B cell (primary cell): ENCODE measurements around the gene MRPS6. TPM values are rescaled to one million over a fixed set of nuclear protein-coding genes. Genes with fewer than 3 reads are reported as not detected.

Source experiments
- ATAC-seq: fragments of 200-7000 bp; cut with Tn5 transposase; one replicate; pipeline ENCODE4 v1.10.0; 2021; ENCODE audit warnings: low read depth, mild to moderate bottlenecking, moderate number of reproducible peaks, moderate library complexity
- CTCF ChIA-PET: fragments of 350-600 bp; sonication (Branson Sonifier 250); formaldehyde crosslinking; loops from one replicate; lab custom pipeline; 2021; ENCODE audit warnings: antibody characterized with exemption, inconsistent platforms; lab: Charles Lee
- POLR2A ChIA-PET: fragments of 350-600 bp; sonication (Branson Sonifier 250); formaldehyde crosslinking; loops from one replicate; lab custom pipeline; 2021; ENCODE audit warnings: antibody characterized with exemption; lab: Charles Lee
- DNase-seq: peaks from one replicate; pipeline ENCODE4 v3.0.0; 2013
- H2AFZ ChIP-seq: 2 replicates; pipeline ENCODE4 v1.6.1; 2012; ENCODE audit warnings: mild to moderate bottlenecking, low read depth, low read length; ENCODE audit not compliant: insufficient read depth, poor library complexity, severe bottlenecking
- H3K27ac ChIP-seq, 2 donors: 1 replicate in 1 of 2; 2 replicates in 1 of 2; pipeline ENCODE4 v1.5.1; 2012 to 2013; ENCODE audit warnings: low read length in 2 of 2, mild to moderate bottlenecking in 2 of 2, moderate library complexity in 1 of 2
- H3K27me3 ChIP-seq, 4 experiments: fragments of 200-600 bp in 1 of 4; sonication (generic) in 1 of 4; replicated peaks in 1 of 4; 1 replicate in 2 of 4; 2 replicates in 2 of 4; pipeline versions ENCODE4 v1.6.1 to v1.7.0; 2013 to 2016; ENCODE audit warnings: low read length in 3 of 4, mild to moderate bottlenecking in 2 of 4, mixed read lengths in 1 of 4, moderate library complexity in 1 of 4; ENCODE audit not compliant: insufficient read depth in 4 of 4, control insufficient read depth in 3 of 4; ENCODE audit errors: control extremely low read depth in 1 of 4
- H3K36me3 ChIP-seq, 2 experiments: replicated peaks in 1 of 2; 1 replicate in 1 of 2; 2 replicates in 1 of 2; pipeline versions ENCODE4 v1.6.1 to v1.7.1; 2013; ENCODE audit warnings: low read length in 1 of 2; ENCODE audit not compliant: insufficient read depth in 2 of 2, control insufficient read depth in 1 of 2; ENCODE audit errors: control extremely low read depth in 1 of 2, extremely low read depth in 1 of 2
- H3K4me1 ChIP-seq, 2 donors: fragments of 200-600 bp in 1 of 2; sonication (generic) in 1 of 2; 1 replicate in 1 of 2; 2 replicates in 1 of 2; pipeline versions ENCODE4 v1.5.1 to v1.6.1; 2013 to 2017; ENCODE audit warnings: low read length in 2 of 2; ENCODE audit not compliant: control insufficient read depth in 2 of 2, insufficient read depth in 2 of 2
- H3K4me2 ChIP-seq: replicated peaks from 2 replicates; pipeline ENCODE3; 2012; ENCODE audit warnings: mild to moderate bottlenecking, low read depth, low read length; ENCODE audit not compliant: poor library complexity, severe bottlenecking
- H3K4me3 ChIP-seq, 5 experiments: fragments of 200-600 bp in 1 of 5; sonication (generic) in 1 of 5; 1 replicate in 3 of 5; 2 replicates in 2 of 5; pipeline versions ENCODE4 v1.5.1 to v1.7.0; 2011 to 2016; ENCODE audit warnings: low read length in 4 of 5, mild to moderate bottlenecking in 4 of 5, low read depth in 2 of 5, control low read depth in 1 of 5, moderate library complexity in 1 of 5; ENCODE audit not compliant: insufficient read depth in 1 of 5; ENCODE audit errors: control extremely low read depth in 1 of 5, extremely low read depth in 1 of 5
- H3K79me2 ChIP-seq: fragments of 200-600 bp; sonication (generic); one replicate; pipeline ENCODE4 v1.6.0; 2016; ENCODE audit warnings: low read length; ENCODE audit not compliant: control insufficient read depth, insufficient read depth
- H3K9ac ChIP-seq: fragments of 200-600 bp; sonication (generic); 2 replicates; pipeline ENCODE4 v1.6.1; 2017; ENCODE audit warnings: mild to moderate bottlenecking, low read length, moderate library complexity
- H3K9me3 ChIP-seq, 3 donors: one replicate each; pipeline versions ENCODE4 v1.6.1 to v1.7.1; 2013; ENCODE audit warnings: low read length in 2 of 3; ENCODE audit not compliant: control insufficient read depth in 2 of 3, insufficient read depth in 1 of 3; ENCODE audit errors: control extremely low read depth in 1 of 3
- H4K20me1 ChIP-seq: 2 replicates; pipeline ENCODE4 v1.6.0; 2012; ENCODE audit warnings: mild to moderate bottlenecking, low read length; ENCODE audit not compliant: insufficient read depth, control insufficient read depth, poor library complexity, severe bottlenecking
- H3K27ac Mint-ChIP-seq: one replicate; pipeline ENCODE4 v1.8.0; 2021; ENCODE audit warnings: mixed read lengths
- H3K27me3 Mint-ChIP-seq: one replicate; pipeline ENCODE4 v1.8.0; 2021; ENCODE audit warnings: mixed read lengths
- H3K4me1 Mint-ChIP-seq: one replicate; pipeline ENCODE4 v1.8.0; 2021; ENCODE audit warnings: mixed read lengths
- H3K4me3 Mint-ChIP-seq: one replicate; pipeline ENCODE4 v1.8.0; 2021; ENCODE audit warnings: mixed read lengths
- H3K9me3 Mint-ChIP-seq: one replicate; pipeline ENCODE4 v1.8.0; 2022; ENCODE audit warnings: mixed read lengths; ENCODE audit not compliant: insufficient read depth
- CTCF ChIP-seq: fragments of 200-600 bp; IDR thresholded peaks from one replicate; pipeline ENCODE4 v1.8.0; 2022; ENCODE audit warnings: antibody characterized with exemption, mild to moderate bottlenecking
- EZH2 ChIP-seq: IDR thresholded peaks from 2 replicates; pipeline ENCODE4 v1.6.1; 2012; ENCODE audit warnings: borderline replicate concordance, low read depth, mild to moderate bottlenecking, moderate library complexity, low read length; ENCODE audit not compliant: insufficient read depth, poor library complexity, severe bottlenecking
- WGBS: methylation state at CpG from one replicate; pipeline ENCODE4 v1.1.5; 2013; ENCODE audit warnings: missing lambda C conversion rate; ENCODE audit not compliant: insufficient coverage; 5-methylcytosine and 5-hydroxymethylcytosine counted together
- intact Hi-C: fragments of 100-400 bp; cut with micrococcal nuclease; formaldehyde crosslinking; loops from one replicate; pipeline ENCODE4 v1.10.0; 2022
- polyA plus RNA-seq: library from polyadenylated mRNA; depleted of rRNA; stranded (reverse); fragments of >200 nt; gene quantifications from 2 replicates; pipeline ENCODE4 v1.2.3, GENCODE V29; 2012
- total RNA-seq, 2 donors: library from RNA; stranded (reverse); fragments of 120-200 nt in 1 of 2; gene quantifications; 1 replicate in 1 of 2; 2 replicates in 1 of 2; pipeline versions ENCODE4 v1.2.3 to v1.2.4, GENCODE V29; 2013 to 2022

The MRPS6 gene
- total and polyA plus RNA-seq, 2 donors (not counting 1 experiment from before 2014, with no cell fraction given), result 15.7 to 37.9 TPM

GRCh38 chr21:34072145-34073031 is 990 bp upstream of the MRPS6 start:
- Histone ChIP-seq H3K79me2 (peaks cover 30% of the 10 kb centered on the region), H3K36me3 (peaks cover 0 to 2% of the 10 kb centered on the region in 2 experiments), H3K9me3 (no peaks in the 10 kb centered on the region), H3K27ac (no peak overlapping the region), H2AFZ (peak overlapping the region; percentile 76), H4K20me1 (peaks cover 29% of the 10 kb centered on the region), H3K4me2 (peak overlapping the region; percentile 86), H3K4me1 (peaks cover 13 to 16% of the 10 kb centered on the region in 2 donors), H3K9ac (peak overlapping the region; percentile 65), H3K27me3 (no peaks in the 10 kb centered on the region), H3K4me3 (peak overlapping the region in 4 of 5 experiments; percentile 32 to 92 (median 74))
- intact Hi-C loops, result loop anchor here (1.0 to 10.0 kb wide), 7 partner anchors 52 to 1992 kb away; partner anchors contain the start of genes ATP5PO, ITSN1 and SETD4
- TF ChIP-seq EZH2 (no peak), CTCF (no peak)
- Mint-ChIP-seq H3K4me3 (peak overlapping the region; percentile 89), H3K9me3 (no peaks in the 10 kb centered on the region), H3K27ac (peak overlapping the region; percentile 91), H3K27me3 (no peaks in the 10 kb centered on the region), H3K4me1 (peaks cover 38% of the 10 kb centered on the region)
- ATAC-seq (no peak), DNase-seq (no peak)
- WGBS, result 69% methylated on average over 30 of the region's 32 CpGs
- POLR2A ChIA-PET, result interaction anchor here (0.7 to 2.3 kb wide), 4 partner anchors 50 to 148 kb away, joined by 3 to 11 read pairs (median 3); no protein-coding TSS in a partner anchor
- CTCF ChIA-PET, result interaction anchor here (1.5 to 2.6 kb wide), 4 partner anchors 52 to 276 kb away, joined by 5 to 31 read pairs (median 10); no protein-coding TSS in a partner anchor
